Activated T-cell treated with anti-CD3 and anti-CD28 coated beads for 48 hours (primary cell): ENCODE results near the gene MRPL1.
"Not testable (repeated sequence)": the region's sequence is repeated elsewhere in the genome, so short reads cannot be mapped to it uniquely, and the experiment has no call there.

ENCODE experiments used
- DNase-seq: peaks from one replicate; pipeline ENCODE4 v3.0.0-alpha.2; 2020; ENCODE audit warnings: low read depth

The MRPL1 gene

DNA sequence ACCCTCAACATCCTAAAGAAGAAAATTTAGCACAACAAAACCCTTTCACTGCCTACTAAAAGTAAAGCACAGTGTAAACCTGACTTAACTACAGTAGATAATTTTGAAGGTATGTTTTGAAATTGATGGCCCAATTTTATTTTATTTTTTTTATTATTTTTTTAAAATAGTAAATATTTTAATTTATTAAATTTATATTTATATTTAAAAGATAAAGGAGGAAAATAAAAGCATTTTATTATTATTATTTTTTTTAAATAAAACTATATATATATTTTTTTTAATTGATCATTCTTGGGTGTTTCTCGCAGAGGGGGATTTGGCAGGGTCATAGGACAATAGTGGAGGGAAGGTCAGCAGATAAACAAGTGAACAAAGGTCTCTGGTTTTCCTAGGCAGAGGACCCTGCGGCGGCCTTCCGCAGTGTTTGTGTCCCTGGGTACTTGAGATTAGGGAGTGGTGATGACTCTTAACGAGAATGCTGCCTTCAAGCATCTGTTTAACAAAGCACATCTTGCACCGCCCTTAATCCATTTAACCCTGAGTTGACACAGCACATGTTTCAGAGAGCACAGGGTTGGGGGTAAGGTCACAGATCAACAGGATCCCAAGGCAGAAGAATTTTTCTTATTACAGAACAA, 120.4 kb downstream of the MRPL1 start:
- not testable (repeated sequence) for DNase-seq

DNA sequence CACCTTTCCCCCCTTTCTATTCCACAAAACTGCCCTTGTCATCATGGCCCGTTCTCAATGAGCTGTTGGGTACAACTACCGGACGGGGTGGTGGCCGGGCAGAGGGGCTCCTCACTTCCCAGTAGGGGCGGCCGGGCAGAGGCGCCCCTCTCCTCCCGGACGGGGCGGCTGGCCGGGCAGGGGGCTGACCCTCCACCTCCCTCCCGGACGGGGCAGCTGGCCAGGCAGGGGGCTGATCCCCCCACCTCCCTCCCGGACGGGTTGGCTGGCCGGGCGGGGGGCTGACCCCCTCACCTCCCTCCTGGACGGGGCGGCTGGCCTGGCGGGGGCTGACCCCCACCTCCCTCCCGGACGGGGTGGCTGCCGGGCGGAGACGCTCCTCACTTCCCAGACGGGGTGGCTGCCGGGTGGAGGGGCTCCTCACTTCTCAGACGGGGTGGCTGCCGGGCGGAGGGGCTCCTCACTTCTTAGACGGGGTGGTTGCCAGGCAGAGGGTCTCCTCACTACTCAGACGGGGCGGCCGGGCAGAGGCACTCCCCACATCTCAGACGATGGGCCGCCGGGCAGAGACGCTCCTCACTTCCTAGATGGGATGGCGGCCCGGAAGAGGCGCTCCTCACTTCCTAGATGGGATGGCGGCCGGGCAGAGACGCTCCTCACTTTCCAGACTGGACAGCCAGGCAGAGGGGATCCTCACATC, 121.1 kb downstream of the MRPL1 start:
- not testable (repeated sequence) for DNase-seq

DNA sequence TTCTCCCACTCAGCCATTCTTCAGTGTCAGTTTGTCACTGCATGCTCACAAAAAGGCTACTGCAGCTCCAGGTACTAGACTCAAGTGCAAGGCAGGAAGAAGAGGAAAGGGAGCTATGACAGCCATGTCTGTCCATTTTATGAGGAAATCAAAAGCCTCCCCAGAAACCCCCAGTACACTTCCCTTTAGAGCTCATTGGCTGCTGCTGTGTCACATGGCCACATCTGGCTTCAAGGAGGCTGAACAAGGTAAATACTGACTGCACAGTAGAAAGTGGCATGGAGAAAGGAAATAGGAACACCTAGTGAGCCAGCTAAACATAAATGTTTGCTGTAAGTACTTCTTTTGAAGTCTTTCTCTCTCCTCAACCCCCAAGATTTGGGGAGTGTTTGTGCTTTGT, 127.3 kb downstream of the MRPL1 start:
- DNase-seq: no peak

DNA sequence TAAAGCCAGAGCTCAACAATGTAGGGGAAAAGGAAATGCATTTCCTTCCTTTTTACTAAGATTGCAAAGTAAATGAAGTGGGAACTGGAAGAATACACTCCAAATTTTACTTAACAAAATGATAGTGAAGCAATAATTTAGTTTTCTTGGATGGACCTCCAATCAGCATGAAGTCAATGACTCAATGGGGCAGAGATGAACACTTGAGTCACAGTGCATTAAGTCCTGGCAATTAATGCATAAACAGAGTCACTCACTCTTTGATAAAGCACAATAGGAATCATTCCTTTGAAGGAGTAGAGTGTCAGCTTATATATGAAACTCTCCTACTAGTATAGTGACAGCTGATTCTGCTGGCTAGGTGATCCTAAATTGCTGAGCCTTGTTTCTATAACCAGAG, 127.8 kb downstream of the MRPL1 start:
- no peak for DNase-seq

DNA sequence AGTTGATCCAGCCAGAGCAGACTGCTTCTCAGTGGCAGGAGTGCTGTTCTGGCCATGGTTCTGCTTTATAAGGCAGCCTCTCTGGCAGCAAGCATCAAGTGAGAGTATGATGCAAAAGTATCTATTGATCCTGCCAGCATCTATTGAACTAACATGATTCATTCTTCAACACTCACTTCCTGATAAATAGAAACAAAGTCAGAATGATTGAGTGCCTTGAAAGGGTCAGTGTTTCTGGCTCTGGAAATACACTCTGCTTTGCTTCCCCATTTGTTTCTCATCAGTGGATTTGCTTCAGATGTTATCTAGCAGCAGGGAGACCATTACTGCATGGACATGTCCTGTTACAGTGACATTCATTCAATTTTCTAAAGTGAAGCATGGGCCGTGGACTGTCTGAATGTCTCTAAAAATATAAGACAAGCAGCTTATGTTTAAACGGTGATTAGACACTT, 128.3 kb downstream of the MRPL1 start:
- DNase-seq: no peak

DNA sequence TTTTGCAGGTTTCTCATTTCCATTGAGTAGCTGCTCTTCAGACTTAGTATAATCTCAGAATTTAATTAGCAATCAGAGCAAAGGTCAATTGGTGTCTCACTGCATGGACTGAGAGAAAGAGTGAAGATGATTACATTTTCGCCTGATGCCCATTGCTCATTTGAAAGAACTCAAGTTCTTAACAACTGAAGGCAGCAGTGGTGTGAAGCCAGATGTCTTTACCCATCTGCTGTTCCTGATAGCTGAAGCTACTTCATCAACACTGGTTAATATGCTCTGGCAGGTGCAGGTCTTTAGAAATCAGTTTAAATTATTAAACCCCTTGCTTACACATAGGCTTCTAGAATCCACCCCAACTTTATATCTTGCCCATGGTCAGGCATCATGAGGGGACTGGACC, 130.0 kb downstream of the MRPL1 start:
- no peak for DNase-seq

DNA sequence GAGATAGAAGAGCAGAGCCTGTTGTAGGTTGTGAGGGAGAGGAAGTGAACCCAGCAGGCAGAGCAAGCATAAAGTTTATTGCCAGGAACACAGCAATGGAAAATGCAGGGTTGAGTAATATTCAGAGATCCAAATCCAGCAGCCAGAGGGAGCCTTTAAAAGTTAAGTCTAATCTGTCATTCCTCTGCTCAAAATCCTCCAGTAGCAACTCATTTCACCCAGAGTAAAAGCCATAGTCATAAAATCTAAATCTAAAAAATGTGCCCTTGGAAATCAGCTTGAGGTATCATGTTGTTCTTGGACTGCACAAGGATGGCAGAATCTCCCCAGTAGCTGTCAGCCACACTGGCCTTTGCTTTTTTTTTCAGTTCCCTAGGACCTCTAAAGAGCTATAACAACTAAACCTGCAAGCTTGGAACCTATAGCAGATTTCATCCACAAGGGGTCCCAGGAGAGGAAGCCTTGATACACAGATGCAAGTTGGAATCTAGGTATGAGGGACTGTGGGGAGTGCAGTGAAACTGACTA, 131.6 kb downstream of the MRPL1 start:
- peak; percentile 1 for DNase-seq

DNA sequence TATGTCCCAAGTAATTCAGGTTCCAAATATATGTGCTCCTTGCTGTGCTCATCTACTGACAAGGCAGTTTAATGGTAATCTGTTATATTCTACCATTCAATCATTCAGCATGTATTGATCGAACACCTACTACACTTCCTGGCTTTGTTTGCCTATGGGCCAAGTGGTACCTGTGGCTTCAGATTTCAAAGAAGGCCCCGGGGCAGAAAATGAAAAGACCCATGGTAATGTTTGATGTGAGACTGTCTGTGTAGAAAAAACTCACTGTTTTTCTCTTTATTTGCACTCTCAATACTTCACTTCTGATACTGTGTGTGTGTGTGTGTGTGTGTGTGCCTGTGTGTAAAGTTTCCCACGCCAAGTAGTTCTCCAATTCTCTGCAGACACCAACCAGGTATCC, 133.4 kb downstream of the MRPL1 start:
- no peak for DNase-seq

DNA sequence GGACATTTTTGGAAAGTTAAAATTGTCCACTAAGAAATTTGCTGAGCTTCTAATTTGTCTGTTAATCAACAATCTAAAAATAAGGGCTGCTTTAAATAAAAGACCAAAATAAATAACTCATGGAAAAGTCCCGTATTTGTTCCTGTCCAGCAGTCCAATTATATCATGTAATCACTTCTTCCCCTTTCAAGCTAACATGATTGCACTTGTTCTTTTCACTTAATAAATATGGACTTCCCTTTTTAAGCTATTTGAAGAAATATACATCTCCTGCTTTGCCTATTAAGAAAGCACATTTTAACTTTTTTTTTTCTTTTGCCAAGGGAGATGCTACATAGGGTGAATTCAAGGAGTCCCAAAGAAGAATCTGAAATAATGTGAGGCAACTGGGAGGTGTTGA, 138.9 kb downstream of the MRPL1 start:
- no peak for DNase-seq

DNA sequence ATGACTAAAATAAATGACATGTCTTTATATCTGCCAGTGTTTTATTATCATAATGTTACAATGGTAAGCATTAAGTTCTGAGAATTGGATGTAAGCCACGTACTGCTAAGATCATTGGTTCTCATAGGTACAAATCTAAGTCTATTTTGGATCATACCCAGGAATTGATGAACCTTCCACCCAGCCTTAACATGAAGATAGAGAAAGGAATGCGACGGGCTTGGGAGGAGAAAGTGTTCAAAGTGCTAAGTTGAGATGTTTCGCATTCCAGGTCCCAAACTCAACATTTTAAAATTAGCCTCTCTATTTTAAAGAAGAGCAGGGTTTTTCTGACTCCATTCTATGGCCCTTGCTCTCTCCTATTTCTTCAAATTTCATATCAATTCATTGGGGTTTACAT, 139.6 kb downstream of the MRPL1 start:
- no peak for DNase-seq
